ENCODE results near the gene PPM1M.

The PPM1M gene

GRCh38 chr3:52222319-52223221 is 23.0 kb upstream of the PPM1M start:
- peak overlapping the region; percentile 87 for H3K27ac Mint-ChIP-seq
- H3K4me1 Mint-ChIP-seq = peaks cover 86% of the 10 kb centered on the region

GRCh38 chr3:52223449-52224408 is 21.8 kb upstream of the PPM1M start:
- peak overlapping the region; percentile 87 for H3K27ac Mint-ChIP-seq
- peaks cover 16% of the 10 kb centered on the region for H3K36me3 Mint-ChIP-seq
- peaks cover 74% of the 10 kb centered on the region for H3K4me1 Mint-ChIP-seq
- DNase-seq (ENCODE audit: low spot score in 2 of 2) (no peak), ATAC-seq (no peak)
- H3K4me3 Mint-ChIP-seq = peak overlapping the region; percentile 77
- H3K9me3 Mint-ChIP-seq = no peaks in the 10 kb centered on the region

More at GRCh38 chr3:52222319-52223221, 23.0 kb upstream of the PPM1M start:
- no peaks in the 10 kb centered on the region for H3K9me3 Mint-ChIP-seq
- peak overlapping the region; percentile 77 for H3K4me3 Mint-ChIP-seq
- peaks cover 5% of the 10 kb centered on the region for H3K36me3 Mint-ChIP-seq
- ATAC-seq (no peak), DNase-seq (ENCODE audit: low spot score in 2 of 2) (no peak)

GRCh38 chr3:52225452-52226228 is 19.9 kb upstream of the PPM1M start, which contains the start of gene TLR9:
TSS of gene TLR9 (minus strand) at chr3:52225645. CDS start at chr3:52225529, 116 bp downstream.
- H3K36me3 Mint-ChIP-seq = peaks cover 35% of the 10 kb centered on the region
- peak within 1 kb of the TSS; percentile 87 for H3K27ac Mint-ChIP-seq
- peaks cover 58% of the 10 kb centered on the region for H3K4me1 Mint-ChIP-seq
- peak within 1 kb of the TSS; percentile 77 for H3K4me3 Mint-ChIP-seq
- peak; percentile 23 for ATAC-seq
- no peak for DNase-seq (ENCODE audit: low spot score in 2 of 2)
- no peaks in the 10 kb centered on the region for H3K9me3 Mint-ChIP-seq

GRCh38 chr3:52226229-52226817 is 19.2 kb upstream of the PPM1M start:
- DNase-seq (ENCODE audit: low spot score in 2 of 2) (no peak), ATAC-seq (peak; percentile 6)
- Mint-ChIP-seq H3K36me3 (peaks cover 42% of the 10 kb centered on the region), H3K27ac (peak overlapping the region; percentile 87), H3K9me3 (no peaks in the 10 kb centered on the region), H3K4me1 (peaks cover 56% of the 10 kb centered on the region), H3K4me3 (peak overlapping the region; percentile 34)

GRCh38 chr3:52227117-52227516 is 18.4 kb upstream of the PPM1M start:
- H3K4me1 Mint-ChIP-seq = peaks cover 57% of the 10 kb centered on the region
- ATAC-seq (no peak), DNase-seq (ENCODE audit: low spot score in 2 of 2) (no peak)
- no peaks in the 10 kb centered on the region for H3K9me3 Mint-ChIP-seq
- H3K4me3 Mint-ChIP-seq = no peak overlapping the region
- H3K36me3 Mint-ChIP-seq = peaks cover 50% of the 10 kb centered on the region
- peak overlapping the region; percentile 87 for H3K27ac Mint-ChIP-seq

GRCh38 chr3:52227766-52228165 is 17.8 kb upstream of the PPM1M start:
- H3K36me3 Mint-ChIP-seq = peaks cover 56% of the 10 kb centered on the region
- H3K4me1 Mint-ChIP-seq = peaks cover 56% of the 10 kb centered on the region
- no peaks in the 10 kb centered on the region for H3K9me3 Mint-ChIP-seq
- DNase-seq (ENCODE audit: low spot score in 2 of 2) (no peak), ATAC-seq (no peak)
- H3K27ac Mint-ChIP-seq = peak overlapping the region; percentile 87
- H3K4me3 Mint-ChIP-seq = no peak overlapping the region

GRCh38 chr3:52228266-52228665 is 17.3 kb upstream of the PPM1M start:
- Mint-ChIP-seq H3K4me3 (no peak overlapping the region), H3K27ac (no peak overlapping the region), H3K9me3 (no peaks in the 10 kb centered on the region), H3K4me1 (peaks cover 51% of the 10 kb centered on the region), H3K36me3 (peaks cover 62% of the 10 kb centered on the region)
- DNase-seq (ENCODE audit: low spot score in 2 of 2) = no peak
- no peak for ATAC-seq

GRCh38 chr3:52228751-52229291 is 16.7 kb upstream of the PPM1M start:
- Mint-ChIP-seq H3K4me3 (no peak overlapping the region), H3K27ac (peak overlapping the region; percentile 94), H3K4me1 (peaks cover 47% of the 10 kb centered on the region), H3K36me3 (peaks cover 67% of the 10 kb centered on the region), H3K9me3 (no peaks in the 10 kb centered on the region)
- DNase-seq (ENCODE audit: low spot score in 2 of 2) (no peak), ATAC-seq (no peak)

- ATAC-seq (no peak), DNase-seq (ENCODE audit: low spot score in 2 of 2) (no peak)
- peaks cover 75% of the 10 kb centered on the region for H3K36me3 Mint-ChIP-seq
- H3K9me3 Mint-ChIP-seq = no peaks in the 10 kb centered on the region
- no peak overlapping the region for H3K4me3 Mint-ChIP-seq
- H3K27ac Mint-ChIP-seq = peak overlapping the region; percentile 94
- peaks cover 47% of the 10 kb centered on the region for H3K4me1 Mint-ChIP-seq
These were observed 15.9 kb upstream of the PPM1M start for GRCh38 chr3:52229656-52230055.

GRCh38 chr3:52230461-52230860 is 15.1 kb upstream of the PPM1M start:
- Mint-ChIP-seq H3K4me1 (peaks cover 50% of the 10 kb centered on the region), H3K4me3 (no peak overlapping the region), H3K36me3 (peaks cover 83% of the 10 kb centered on the region), H3K9me3 (no peaks in the 10 kb centered on the region), H3K27ac (peak overlapping the region; percentile 94)
- DNase-seq (ENCODE audit: low spot score in 2 of 2) = no peak
- no peak for ATAC-seq

GRCh38 chr3:52230889-52231499 is 14.6 kb upstream of the PPM1M start:
- Mint-ChIP-seq H3K4me1 (peaks cover 50% of the 10 kb centered on the region), H3K4me3 (no peak overlapping the region), H3K9me3 (no peaks in the 10 kb centered on the region), H3K27ac (peak overlapping the region; percentile 94), H3K36me3 (peaks cover 88% of the 10 kb centered on the region)
- no peak for DNase-seq (ENCODE audit: low spot score in 2 of 2)
- no peak for ATAC-seq

GRCh38 chr3:52231502-52232278 is 13.9 kb upstream of the PPM1M start:
- Mint-ChIP-seq H3K9me3 (no peaks in the 10 kb centered on the region), H3K36me3 (peaks cover 91% of the 10 kb centered on the region), H3K4me1 (peaks cover 50% of the 10 kb centered on the region), H3K27ac (peak overlapping the region; percentile 94), H3K4me3 (peak overlapping the region; percentile 51)
- ATAC-seq (peak; percentile 83), DNase-seq (ENCODE audit: low spot score in 2 of 2) (peak; percentile 94 to 95)
